GM19328 (cell line): ENCODE data around the gene SHROOM3.
"Not testable (repeated sequence)": the region's sequence is repeated elsewhere in the genome, so short reads cannot be mapped to it uniquely, and the experiment has no call there.

Experiments used
- ATAC-seq: cut with Tn5 transposase; IDR thresholded peaks from one replicate; pipeline ENCODE4 v1.9.1; 2021; ENCODE audit warnings: mild to moderate bottlenecking, moderate library complexity; ENCODE audit not compliant: unreplicated experiment

SHROOM3 gene

GRCh38 chr4:76434901-76435527 lies at the start of gene SHROOM3:
TSS of gene SHROOM3 (plus strand) at chr4:76435229. CDS start at chr4:76436053, 824 bp downstream.
- no peak for ATAC-seq

- no peak for ATAC-seq
Observed at GRCh38 chr4:76385974-76386373, 49.1 kb upstream of the SHROOM3 start.

- no peak for ATAC-seq
Observed at GRCh38 chr4:76386566-76387305, 48.3 kb upstream of the SHROOM3 start.

GRCh38 chr4:76388160-76388908 lies 46.7 kb upstream of the SHROOM3 start:
- ATAC-seq = no peak

GRCh38 chr4:76401654-76402053 lies 33.4 kb upstream of the SHROOM3 start:
- ATAC-seq = no peak

GRCh38 chr4:76406081-76406480 lies 28.9 kb upstream of the SHROOM3 start:
- no peak for ATAC-seq

GRCh38 chr4:76407440-76408119 lies 27.4 kb upstream of the SHROOM3 start:
- ATAC-seq = no peak

- no peak for ATAC-seq
Observed at GRCh38 chr4:76410636-76411035, 24.4 kb upstream of the SHROOM3 start.

- no peak for ATAC-seq
Observed at GRCh38 chr4:76420188-76420761, 14.8 kb upstream of the SHROOM3 start.

GRCh38 chr4:76420762-76421581 lies 14.1 kb upstream of the SHROOM3 start, which contains the start of gene CCDC158:
TSS of gene CCDC158 (minus strand) at chr4:76421141. CDS start at chr4:76403207, 17,934 bp downstream.
- no peak for ATAC-seq

- ATAC-seq = not testable (repeated sequence)
Observed at GRCh38 chr4:76423159-76423558, 11.9 kb upstream of the SHROOM3 start.

GRCh38 chr4:76426272-76426671 lies 8.8 kb upstream of the SHROOM3 start:
- no peak for ATAC-seq

GRCh38 chr4:76429636-76430035 lies 5.4 kb upstream of the SHROOM3 start:
- no peak for ATAC-seq

GRCh38 chr4:76430519-76431388 lies 4.3 kb upstream of the SHROOM3 start:
- no peak for ATAC-seq

- no peak for ATAC-seq
Observed at GRCh38 chr4:76435528-76436319, 695 bp downstream of the SHROOM3 start.

GRCh38 chr4:76439491-76439890 lies 4.5 kb downstream of the SHROOM3 start:
- no peak for ATAC-seq

- no peak for ATAC-seq
Observed at GRCh38 chr4:76441881-76442280, 6.9 kb downstream of the SHROOM3 start.

GRCh38 chr4:76442807-76443206 lies 7.8 kb downstream of the SHROOM3 start:
- no peak for ATAC-seq
